Gastroesophageal sphincter (tissue), 4 donors: ENCODE measurements around the gene MACROD1. TPM values are rescaled to one million over a fixed set of nuclear protein-coding genes. Genes with fewer than 3 reads are reported as not detected.

ENCODE experiments used
- ATAC-seq: fragments of 150-250 bp; one replicate; pipeline ENCODE4 v1.9.1; 2016; ENCODE audit warnings: mild to moderate bottlenecking, moderate library complexity
- H3K27ac ChIP-seq, 4 donors: fragments of 200-600 bp; sonication (generic) in 3 of 4; 1 replicate in 3 of 4; 2 replicates in 1 of 4; pipeline ENCODE4 v1.5.1; 2016 to 2019
- H3K27me3 ChIP-seq: fragments of 200-600 bp; sonication (generic); one replicate; pipeline ENCODE4 v1.5.1; 2019
- H3K36me3 ChIP-seq, 2 donors: fragments of 200-600 bp; sonication (generic); one replicate each; pipeline ENCODE4 v1.5.1; 2019; ENCODE audit warnings: control low read depth in 1 of 2
- H3K4me1 ChIP-seq, 3 donors: fragments of 200-600 bp; sonication (generic); 1 replicate in 2 of 3; 2 replicates in 1 of 3; pipeline ENCODE4 v1.5.1; 2016 to 2019; ENCODE audit warnings: control low read depth in 2 of 3
- H3K4me3 ChIP-seq, 2 donors: fragments of 200-600 bp; sonication (generic); one replicate each; pipeline ENCODE4 v1.5.1; 2019; ENCODE audit warnings: mild to moderate bottlenecking in 1 of 2, moderate library complexity in 1 of 2
- H3K9me3 ChIP-seq, 3 donors: fragments of 200-600 bp; sonication (generic); one replicate each; pipeline ENCODE4 v1.5.1; 2017 to 2019; ENCODE audit warnings: control low read depth in 2 of 3
- EP300 ChIP-seq: sonication (generic); formaldehyde crosslinking; IDR thresholded peaks from one replicate; pipeline ENCODE4 v1.6.1; 2017; ENCODE audit warnings: antibody characterized with exemption, mild to moderate bottlenecking
- POLR2A ChIP-seq, 2 donors: fragments of 450-650 bp; IDR thresholded peaks; one replicate each; pipeline ENCODE4 v1.6.1; 2017; ENCODE audit warnings: antibody characterized with exemption in 2 of 2, mild to moderate bottlenecking in 2 of 2, moderate library complexity in 1 of 2
- POLR2AphosphoS5 ChIP-seq: sonication (generic); formaldehyde crosslinking; IDR thresholded peaks from one replicate; pipeline ENCODE4 v1.6.1; 2017; ENCODE audit warnings: antibody characterized with exemption
- WGBS, 2 donors: methylation state at CpG; one replicate each; pipeline ENCODE4 v1.1.5; 2018; ENCODE audit warnings: low coverage in 1 of 2; 5-methylcytosine and 5-hydroxymethylcytosine counted together
- total RNA-seq, 4 donors: library from RNA; depleted of rRNA; stranded (reverse); fragments of >200 nt; gene quantifications; one replicate each; pipeline ENCODE4 v1.1.0, GENCODE V29; 2016
- TF ChIP-seq, protein P1 (sequence below), 4 experiments: fragments of 200-600 bp in 2 of 4; fragments of 450-650 bp in 2 of 4; sonication (generic) in 1 of 4; IDR thresholded peaks; one replicate each; pipeline ENCODE4 v1.5.1; 2017 to 2019; ENCODE audit warnings: antibody characterized with exemption in 4 of 4, mild to moderate bottlenecking in 2 of 4, moderate library complexity in 2 of 4

The MACROD1 gene
- total RNA-seq, 4 donors from 2014 or later: 26.9 to 56.2 (median 30.4) TPM

- Histone ChIP-seq H3K27me3 (no peaks in the 10 kb centered on the region), H3K9me3 (no peaks in the 10 kb centered on the region), H3K4me1 (peaks cover 0 to 19% (median 0%) of the 10 kb centered on the region in 3 donors), H3K4me3 (no peak overlapping the region), H3K27ac (no peak overlapping the region), H3K36me3 (no peaks in the 10 kb centered on the region)
- no peak for TF ChIP-seq EP300
- TF ChIP-seq POLR2AphosphoS5: no peak
- no peak for TF ChIP-seq POLR2A (IDR thresholded peaks at IDR 0.05)
- TF ChIP-seq, protein P1, sequence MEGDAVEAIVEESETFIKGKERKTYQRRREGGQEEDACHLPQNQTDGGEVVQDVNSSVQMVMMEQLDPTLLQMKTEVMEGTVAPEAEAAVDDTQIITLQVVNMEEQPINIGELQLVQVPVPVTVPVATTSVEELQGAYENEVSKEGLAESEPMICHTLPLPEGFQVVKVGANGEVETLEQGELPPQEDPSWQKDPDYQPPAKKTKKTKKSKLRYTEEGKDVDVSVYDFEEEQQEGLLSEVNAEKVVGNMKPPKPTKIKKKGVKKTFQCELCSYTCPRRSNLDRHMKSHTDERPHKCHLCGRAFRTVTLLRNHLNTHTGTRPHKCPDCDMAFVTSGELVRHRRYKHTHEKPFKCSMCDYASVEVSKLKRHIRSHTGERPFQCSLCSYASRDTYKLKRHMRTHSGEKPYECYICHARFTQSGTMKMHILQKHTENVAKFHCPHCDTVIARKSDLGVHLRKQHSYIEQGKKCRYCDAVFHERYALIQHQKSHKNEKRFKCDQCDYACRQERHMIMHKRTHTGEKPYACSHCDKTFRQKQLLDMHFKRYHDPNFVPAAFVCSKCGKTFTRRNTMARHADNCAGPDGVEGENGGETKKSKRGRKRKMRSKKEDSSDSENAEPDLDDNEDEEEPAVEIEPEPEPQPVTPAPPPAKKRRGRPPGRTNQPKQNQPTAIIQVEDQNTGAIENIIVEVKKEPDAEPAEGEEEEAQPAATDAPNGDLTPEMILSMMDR (IDR thresholded peaks at IDR 0.05): no peak
- ATAC-seq: no peak
- WGBS, 2 donors: 86% methylated on average over 7 of the region's 23 CpGs; no CpG with 5 or more reads in 1 of the 2 donors
Measured at GRCh38 chr11:64069401-64070313, 96.3 kb downstream of the MACROD1 start.

- Histone ChIP-seq H3K4me1 (peaks cover 0 to 14% (median 0%) of the 10 kb centered on the region in 3 donors), H3K9me3 (no peaks in the 10 kb centered on the region), H3K27ac (no peak overlapping the region), H3K27me3 (no peaks in the 10 kb centered on the region), H3K4me3 (no peak overlapping the region), H3K36me3 (no peaks in the 10 kb centered on the region)
- TF ChIP-seq POLR2AphosphoS5: no peak
- TF ChIP-seq, protein P1 (IDR thresholded peaks at IDR 0.05): no peak
- TF ChIP-seq EP300: no peak
- TF ChIP-seq POLR2A (IDR thresholded peaks at IDR 0.05): no peak
- no CpG with 5 or more reads among the region's 20 CpGs for WGBS, 2 donors
- ATAC-seq: no peak
Measured at GRCh38 chr11:64068705-64069400, 97.1 kb downstream of the MACROD1 start.

GRCh38 chr11:64067230-64067993 is 98.5 kb downstream of the MACROD1 start:
- no peaks in the 10 kb centered on the region for H3K9me3 ChIP-seq
- peaks cover 0 to 12% (median 0%) of the 10 kb centered on the region in 3 donors for H3K4me1 ChIP-seq
- no peak overlapping the region for H3K27ac ChIP-seq
- H3K27me3 ChIP-seq: peaks cover 9% of the 10 kb centered on the region
- ATAC-seq: no peak
- H3K36me3 ChIP-seq: no peaks in the 10 kb centered on the region
- H3K4me3 ChIP-seq: no peak overlapping the region
- 47% methylated on average over 2 of the region's 26 CpGs; no CpG with 5 or more reads in 1 of the 2 donors for WGBS, 2 donors
- no peak for TF ChIP-seq POLR2AphosphoS5
- no peak for TF ChIP-seq EP300
- TF ChIP-seq POLR2A (IDR thresholded peaks at IDR 0.05): no peak
- TF ChIP-seq, protein P1 (IDR thresholded peaks at IDR 0.05): no peak

DNA sequence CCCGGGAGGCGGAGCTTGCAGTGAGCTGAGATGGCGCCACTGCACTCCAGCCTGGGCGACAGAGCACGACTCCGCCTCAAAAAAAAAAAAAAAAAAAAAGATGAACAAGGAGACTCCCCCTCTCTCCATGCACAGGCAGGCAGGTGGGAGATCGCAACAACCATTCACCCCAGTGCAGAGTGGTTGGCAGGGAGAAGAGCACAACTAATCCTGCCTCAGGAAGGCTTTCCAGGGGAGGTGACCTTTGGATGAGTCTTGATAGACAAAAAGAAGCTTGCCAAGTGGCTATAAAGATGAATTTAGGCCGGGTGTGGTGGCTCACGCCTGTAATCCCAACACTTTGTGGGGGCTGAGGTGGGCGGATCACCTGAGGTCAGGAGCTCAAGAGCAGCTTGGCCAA is 100.2 kb downstream of the MACROD1 start:
- H3K4me3 ChIP-seq: no peak overlapping the region
- no peaks in the 10 kb centered on the region for H3K9me3 ChIP-seq
- peaks cover 17% of the 10 kb centered on the region for H3K27me3 ChIP-seq
- TF ChIP-seq POLR2AphosphoS5 (no peak), POLR2A (IDR thresholded peaks at IDR 0.05) (no peak), EP300 (no peak)
- TF ChIP-seq, protein P1 (IDR thresholded peaks at IDR 0.05): no peak
- H3K36me3 ChIP-seq: no peaks in the 10 kb centered on the region
- H3K27ac ChIP-seq: no peak overlapping the region
- WGBS, 2 donors: 91 to 100% methylated on average over 2 to 8 of the region's 10 CpGs
- peaks cover 0 to 10% (median 3%) of the 10 kb centered on the region in 3 donors for H3K4me1 ChIP-seq
- ATAC-seq: no peak
